Pancreas (tissue), 10 donors: ENCODE data around the gene MRPS33. TPM values are rescaled to one million over a fixed set of nuclear protein-coding genes. Genes with fewer than 3 reads are reported as not detected.

ENCODE experiments used
- ATAC-seq, 4 donors: fragments of 200-7000 bp; cut with Tn5 transposase; one replicate each; pipeline versions ENCODE4 v1.8.0 to v1.9.1; 2020; ENCODE audit warnings: mild to moderate bottlenecking in 4 of 4, moderate library complexity in 4 of 4
- DNase-seq, 6 donors: peaks; one replicate each; pipeline ENCODE4 v3.0.0-alpha.2; 2020
- FAIRE-seq: peaks from 2 replicates; lab custom pipeline; 2012; peaks lifted over from hg19 to GRCh38; lab: Jason Lieb, UNC
- H3K27ac ChIP-seq, 4 donors: fragments of 200-600 bp; sonication (generic); 1 replicate in 3 of 4; 2 replicates in 1 of 4; pipeline versions ENCODE4 v1.5.0 to v1.8.0; 2020
- H3K27me3 ChIP-seq, 4 donors: fragments of 200-600 bp; one replicate each; pipeline ENCODE4 v1.8.0; 2021
- H3K36me3 ChIP-seq, 3 donors: fragments of 200-600 bp; sonication (generic) in 1 of 3; one replicate each; pipeline versions ENCODE4 v1.5.0 to v1.8.0; 2020 to 2021
- H3K4me1 ChIP-seq, 3 donors: fragments of 200-600 bp; one replicate each; pipeline ENCODE4 v1.8.0; 2021
- H3K4me3 ChIP-seq, 4 donors: fragments of 200-600 bp; sonication (generic) in 2 of 4; one replicate each; pipeline versions ENCODE4 v1.5.0 to v1.8.0; 2020 to 2021
- H3K9me3 ChIP-seq, 4 donors: fragments of 200-600 bp; one replicate each; pipeline ENCODE4 v1.8.0; 2021
- WGBS, 2 donors: extraction: QIAGEN DNeasy Blood & Tissue Kit; methylation state at CpG; one replicate each; pipeline ENCODE4 v1.1.7; 2013; 5-methylcytosine and 5-hydroxymethylcytosine counted together
- intact Hi-C, 3 donors: fragments of 100-400 bp; cut with DNase I; formaldehyde crosslinking; loops; one replicate each; pipeline versions ENCODE4 v1.11.1 to v1.14.2; 2022
- polyA plus RNA-seq, 2 donors: library from polyadenylated mRNA; stranded (reverse); fragments of 200-250 nt; gene quantifications; one replicate each; pipeline ENCODE4 v1.2.3, GENCODE V29; 2013
- total RNA-seq, 6 donors: library from RNA; stranded (reverse); fragmentation: NEBNext Ultra II Directional in 4 of 6; extraction: Animal tissue kit (Norgen Biotek cat#: 25700) in 4 of 6; gene quantifications; one replicate each; pipeline versions ENCODE4 v1.2.1 to v1.2.4, GENCODE V29; 2021 to 2023
- TF ChIP-seq, protein P1 (sequence below), 4 donors: fragments of 200-600 bp; sonication (generic) in 3 of 4; IDR thresholded peaks; one replicate each; pipeline versions ENCODE4 v1.5.0 to v1.8.0; 2021; ENCODE audit warnings: antibody characterized with exemption in 4 of 4
- donor health status: healthy with polysubstance abuse.
- donor health status: DM: no; HTN: no; CAD: no; lungs with moderate emphysema.
- donor health status: DM: no; HTN: no; CAD: no.
- donor health status: control.
- donor health status: control.
- donor health status: Bipolar disorder and iron deficiency.
- donor health status: DM: yes; HTN: yes; CAD: no.
- donor health status: DM: no; HTN: no; CAD: no.
- donor health status: DM: no; HTN: no; CAD: no.
- donor health status: DM: yes; HTN: yes; CAD: no.

The MRPS33 gene
- total and polyA plus RNA-seq, 8 donors, result 19.6 to 44.9 (median 28.3) TPM

DNA sequence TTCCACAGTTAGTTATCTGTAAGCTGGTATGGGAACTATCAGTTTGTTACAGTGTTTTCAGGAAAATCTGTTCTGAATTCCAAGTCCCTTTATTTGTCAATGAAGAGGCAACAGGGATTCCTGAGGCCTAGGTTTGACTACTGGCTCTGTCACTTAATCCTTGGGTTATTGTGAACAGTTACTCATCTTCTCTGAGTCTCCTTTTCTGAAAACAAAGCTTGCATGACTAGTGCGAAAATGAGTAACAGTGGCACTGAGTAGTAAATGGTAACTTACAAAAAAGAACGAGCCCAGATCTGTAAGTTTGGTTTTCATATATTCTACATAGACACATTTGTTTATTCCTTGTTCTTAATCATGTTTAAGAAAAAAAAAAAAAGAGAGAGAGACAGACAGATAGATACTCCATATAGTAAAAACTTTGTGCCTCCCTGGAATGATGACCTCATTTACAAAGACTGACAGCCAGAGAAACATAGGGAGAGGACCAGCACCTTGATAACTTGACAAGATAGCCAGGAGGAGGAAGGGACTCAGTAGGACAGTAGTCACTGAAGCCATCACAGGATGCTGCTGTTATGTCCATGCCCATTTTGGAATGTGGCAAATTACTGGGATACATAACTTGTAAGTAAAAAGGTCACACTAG is 1.9 kb downstream of the MRPS33 start:
- Histone ChIP-seq H3K9me3 (no peaks in the 10 kb centered on the region), H3K4me1 (peaks cover 0 to 12% (median 3%) of the 10 kb centered on the region in 3 donors), H3K27me3 (no peaks in the 10 kb centered on the region), H3K4me3 (no peak overlapping the region), H3K36me3 (peaks cover 5 to 10% (median 6%) of the 10 kb centered on the region in 3 donors), H3K27ac (no peak overlapping the region)
- DNase-seq (no peak), ATAC-seq (no peak), FAIRE-seq (no peak)
- WGBS, 2 donors, result 67 to 78% methylated on average over 2 of the region's 2 CpGs
- intact Hi-C loops, result loop anchor here in 2 of 3 donors (5.0 kb wide), 1 partner anchor 201 kb away; no protein-coding TSS in a partner anchor
- TF ChIP-seq, protein P1, sequence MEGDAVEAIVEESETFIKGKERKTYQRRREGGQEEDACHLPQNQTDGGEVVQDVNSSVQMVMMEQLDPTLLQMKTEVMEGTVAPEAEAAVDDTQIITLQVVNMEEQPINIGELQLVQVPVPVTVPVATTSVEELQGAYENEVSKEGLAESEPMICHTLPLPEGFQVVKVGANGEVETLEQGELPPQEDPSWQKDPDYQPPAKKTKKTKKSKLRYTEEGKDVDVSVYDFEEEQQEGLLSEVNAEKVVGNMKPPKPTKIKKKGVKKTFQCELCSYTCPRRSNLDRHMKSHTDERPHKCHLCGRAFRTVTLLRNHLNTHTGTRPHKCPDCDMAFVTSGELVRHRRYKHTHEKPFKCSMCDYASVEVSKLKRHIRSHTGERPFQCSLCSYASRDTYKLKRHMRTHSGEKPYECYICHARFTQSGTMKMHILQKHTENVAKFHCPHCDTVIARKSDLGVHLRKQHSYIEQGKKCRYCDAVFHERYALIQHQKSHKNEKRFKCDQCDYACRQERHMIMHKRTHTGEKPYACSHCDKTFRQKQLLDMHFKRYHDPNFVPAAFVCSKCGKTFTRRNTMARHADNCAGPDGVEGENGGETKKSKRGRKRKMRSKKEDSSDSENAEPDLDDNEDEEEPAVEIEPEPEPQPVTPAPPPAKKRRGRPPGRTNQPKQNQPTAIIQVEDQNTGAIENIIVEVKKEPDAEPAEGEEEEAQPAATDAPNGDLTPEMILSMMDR (IDR thresholded peaks at IDR 0.05), result no peak

DNA sequence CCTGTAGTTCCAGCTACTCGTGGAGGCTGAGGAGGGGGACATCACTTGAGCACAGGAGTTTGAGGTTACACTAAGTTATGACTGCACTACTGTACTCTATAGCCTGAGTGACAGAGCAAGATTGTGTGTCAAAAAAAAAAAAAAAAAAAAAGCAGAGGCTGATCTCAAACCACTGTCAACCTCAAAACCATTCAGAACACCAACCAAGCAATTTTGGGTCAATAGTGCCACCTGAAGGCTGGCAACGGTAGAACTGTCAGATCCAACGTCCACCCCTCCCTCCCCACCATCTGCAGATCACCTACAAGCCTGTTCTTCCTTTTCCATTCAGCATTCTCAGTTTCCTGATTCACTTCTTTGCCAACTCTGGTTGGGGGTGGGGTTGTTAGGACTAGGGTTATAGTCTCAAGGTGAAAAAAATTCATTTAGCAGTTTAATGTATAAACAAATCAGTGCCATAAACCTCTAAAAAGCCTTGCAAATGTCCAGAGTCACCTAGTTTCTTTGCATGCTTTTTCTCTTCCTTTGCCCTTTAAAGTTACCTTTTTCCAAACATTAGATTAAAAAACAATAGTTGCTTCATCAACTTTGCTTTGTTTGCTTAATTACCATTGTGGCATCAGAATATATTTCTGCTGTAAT is 2.6 kb downstream of the MRPS33 start:
- intact Hi-C loops, result loop anchor here in 2 of 3 donors (5.0 kb wide), 1 partner anchor 200 kb away; no protein-coding TSS in a partner anchor
- peaks cover 6 to 10% (median 7%) of the 10 kb centered on the region in 3 donors for H3K36me3 ChIP-seq
- no peaks in the 10 kb centered on the region for H3K27me3 ChIP-seq
- FAIRE-seq (no peak), ATAC-seq (peak; percentile 47 to 69 (median 60)), DNase-seq (peak in 4 of 6 donors; percentile 47 to 72 (median 52))
- TF ChIP-seq, protein P1 (IDR thresholded peaks at IDR 0.05), result peak in 2 of 4 donors; percentile 35 to 39
- H3K9me3 ChIP-seq, result no peaks in the 10 kb centered on the region
- 21 to 26% methylated on average over 3 of the region's 3 CpGs for WGBS, 2 donors
- peaks cover 0 to 12% (median 3%) of the 10 kb centered on the region in 3 donors for H3K4me1 ChIP-seq
- no peak overlapping the region for H3K4me3 ChIP-seq
- no peak overlapping the region for H3K27ac ChIP-seq

DNA sequence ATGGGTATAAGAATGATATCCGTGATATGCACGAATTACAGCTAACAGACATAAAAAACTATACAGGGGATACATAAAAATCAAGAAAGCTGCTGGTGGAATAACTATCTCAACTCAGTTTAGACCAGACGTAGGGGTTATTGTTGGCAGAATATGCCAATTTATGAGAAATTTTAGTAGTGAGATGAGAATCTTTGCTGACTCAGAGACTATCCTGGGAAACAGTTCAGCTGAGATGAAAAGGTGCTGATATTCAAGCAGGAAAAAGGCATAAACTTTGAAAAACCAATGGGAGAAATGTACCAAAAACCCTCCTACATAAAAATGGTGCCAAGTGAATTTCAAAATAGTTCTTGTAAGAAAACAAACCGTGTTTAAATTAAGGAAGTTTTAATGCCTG is 3.3 kb downstream of the MRPS33 start:
- intact Hi-C loops, result loop anchor here in 2 of 3 donors (5.0 kb wide), 1 partner anchor 199 kb away; no protein-coding TSS in a partner anchor
- Histone ChIP-seq H3K27ac (no peak overlapping the region), H3K9me3 (no peaks in the 10 kb centered on the region), H3K4me3 (no peak overlapping the region), H3K27me3 (no peaks in the 10 kb centered on the region), H3K36me3 (peaks cover 6 to 13% (median 10%) of the 10 kb centered on the region in 3 donors), H3K4me1 (peaks cover 0 to 12% (median 3%) of the 10 kb centered on the region in 3 donors)
- ATAC-seq (no peak), FAIRE-seq (no peak), DNase-seq (no peak)
- TF ChIP-seq, protein P1 (IDR thresholded peaks at IDR 0.05), result no peak
- WGBS, 2 donors, result 61 to 67% methylated on average over 4 of the region's 4 CpGs

DNA sequence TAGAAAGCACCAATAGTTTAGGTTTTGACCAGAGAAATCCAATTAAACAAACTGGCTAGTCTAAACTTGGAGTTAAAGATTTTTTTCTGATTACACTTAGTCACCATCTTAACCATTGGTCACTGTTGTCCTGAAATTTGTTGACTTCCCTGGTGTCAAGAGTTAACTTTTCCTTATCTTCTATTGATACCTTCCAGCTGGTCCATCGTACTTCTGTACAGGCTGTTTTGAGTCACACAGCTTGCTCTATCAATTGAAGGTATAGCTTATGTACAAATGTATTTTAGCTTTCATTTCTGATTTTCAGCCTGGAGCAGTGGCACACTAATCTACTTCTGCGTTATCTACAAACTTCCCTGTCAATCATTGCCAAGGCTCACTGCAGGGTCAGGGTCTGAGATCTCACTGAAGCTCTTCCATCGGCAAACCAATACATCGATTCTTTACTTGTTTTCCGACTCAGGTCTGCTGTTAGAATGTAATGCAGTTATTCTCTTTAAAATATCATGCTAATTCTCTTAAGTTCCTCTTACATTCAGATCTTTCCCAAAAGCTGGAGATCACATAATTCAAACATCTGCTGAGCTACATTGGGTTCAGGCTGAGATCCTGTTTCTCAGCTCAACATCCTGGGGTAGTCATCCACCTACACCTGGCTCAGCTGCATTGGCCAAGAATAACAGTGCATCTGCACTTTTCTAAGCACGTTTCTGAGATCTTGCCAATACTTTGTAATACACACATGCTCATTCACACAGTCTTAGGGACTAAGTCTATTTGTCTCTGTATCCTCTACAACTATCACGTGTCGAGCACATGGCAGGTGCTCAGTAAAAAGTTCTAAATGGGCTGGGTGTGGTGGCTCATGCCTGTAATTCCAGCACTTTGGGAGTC is 11.3 kb downstream of the MRPS33 start:
- peaks cover 0 to 16% (median 3%) of the 10 kb centered on the region in 3 donors for H3K36me3 ChIP-seq
- 11 to 15% methylated on average over 8 of the region's 8 CpGs for WGBS, 2 donors
- H3K4me1 ChIP-seq, result peaks cover 7 to 20% (median 10%) of the 10 kb centered on the region in 3 donors
- ATAC-seq, result peak; percentile 67 to 93 (median 80)
- H3K27ac ChIP-seq, result no peak overlapping the region
- no peak for FAIRE-seq
- intact Hi-C loops, result no loop called here
- H3K27me3 ChIP-seq, result no peaks in the 10 kb centered on the region
- TF ChIP-seq, protein P1 (IDR thresholded peaks at IDR 0.05), result no peak
- peak in 2 of 6 donors; percentile 15 to 24 for DNase-seq
- no peak overlapping the region for H3K4me3 ChIP-seq
- no peaks in the 10 kb centered on the region for H3K9me3 ChIP-seq
